Measurements from ENCODE around the gene DAB2IP. TPM values are rescaled to one million over a fixed set of nuclear protein-coding genes. Genes with fewer than 3 reads are reported as not detected.

Gene DAB2IP
- total RNA-seq, 1 experiment from 2014 or later, result 31.0 TPM

DNA sequence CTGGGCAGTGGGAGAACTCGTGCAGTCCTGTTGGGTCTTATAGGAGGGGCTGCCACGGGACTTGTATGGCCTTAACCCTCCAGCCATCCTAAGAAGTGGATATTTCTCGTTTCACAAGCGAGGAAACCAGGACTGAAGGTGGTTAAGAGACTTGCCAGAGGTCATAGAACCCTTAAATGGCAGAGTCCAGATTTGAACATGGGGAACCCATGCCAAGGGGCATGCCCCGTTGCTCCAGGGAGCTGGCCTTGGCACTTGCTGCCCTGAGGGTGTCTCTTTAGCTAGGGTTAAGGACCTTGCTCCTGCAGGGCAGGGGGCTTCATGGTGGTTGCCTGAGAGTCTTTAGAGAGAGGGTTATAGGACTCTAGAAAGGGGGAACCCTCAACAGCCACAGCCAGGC, 63.4 kb downstream of the DAB2IP start (continued):
- TF ChIP-seq, protein P1, sequence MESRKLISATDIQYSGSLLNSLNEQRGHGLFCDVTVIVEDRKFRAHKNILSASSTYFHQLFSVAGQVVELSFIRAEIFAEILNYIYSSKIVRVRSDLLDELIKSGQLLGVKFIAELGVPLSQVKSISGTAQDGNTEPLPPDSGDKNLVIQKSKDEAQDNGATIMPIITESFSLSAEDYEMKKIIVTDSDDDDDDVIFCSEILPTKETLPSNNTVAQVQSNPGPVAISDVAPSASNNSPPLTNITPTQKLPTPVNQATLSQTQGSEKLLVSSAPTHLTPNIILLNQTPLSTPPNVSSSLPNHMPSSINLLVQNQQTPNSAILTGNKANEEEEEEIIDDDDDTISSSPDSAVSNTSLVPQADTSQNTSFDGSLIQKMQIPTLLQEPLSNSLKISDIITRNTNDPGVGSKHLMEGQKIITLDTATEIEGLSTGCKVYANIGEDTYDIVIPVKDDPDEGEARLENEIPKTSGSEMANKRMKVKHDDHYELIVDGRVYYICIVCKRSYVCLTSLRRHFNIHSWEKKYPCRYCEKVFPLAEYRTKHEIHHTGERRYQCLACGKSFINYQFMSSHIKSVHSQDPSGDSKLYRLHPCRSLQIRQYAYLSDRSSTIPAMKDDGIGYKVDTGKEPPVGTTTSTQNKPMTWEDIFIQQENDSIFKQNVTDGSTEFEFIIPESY (IDR thresholded peaks at IDR 0.05; ENCODE audit: extremely low read depth, insufficient replicate concordance, low read length), result no peak
- TF ChIP-seq POLR2A (IDR thresholded peaks at IDR 0.05; ENCODE audit: borderline replicate concordance, extremely low read depth, insufficient read depth, insufficient read length) (no peak), EZH2 (IDR thresholded peaks at IDR 0.05) (no peak)

DNA sequence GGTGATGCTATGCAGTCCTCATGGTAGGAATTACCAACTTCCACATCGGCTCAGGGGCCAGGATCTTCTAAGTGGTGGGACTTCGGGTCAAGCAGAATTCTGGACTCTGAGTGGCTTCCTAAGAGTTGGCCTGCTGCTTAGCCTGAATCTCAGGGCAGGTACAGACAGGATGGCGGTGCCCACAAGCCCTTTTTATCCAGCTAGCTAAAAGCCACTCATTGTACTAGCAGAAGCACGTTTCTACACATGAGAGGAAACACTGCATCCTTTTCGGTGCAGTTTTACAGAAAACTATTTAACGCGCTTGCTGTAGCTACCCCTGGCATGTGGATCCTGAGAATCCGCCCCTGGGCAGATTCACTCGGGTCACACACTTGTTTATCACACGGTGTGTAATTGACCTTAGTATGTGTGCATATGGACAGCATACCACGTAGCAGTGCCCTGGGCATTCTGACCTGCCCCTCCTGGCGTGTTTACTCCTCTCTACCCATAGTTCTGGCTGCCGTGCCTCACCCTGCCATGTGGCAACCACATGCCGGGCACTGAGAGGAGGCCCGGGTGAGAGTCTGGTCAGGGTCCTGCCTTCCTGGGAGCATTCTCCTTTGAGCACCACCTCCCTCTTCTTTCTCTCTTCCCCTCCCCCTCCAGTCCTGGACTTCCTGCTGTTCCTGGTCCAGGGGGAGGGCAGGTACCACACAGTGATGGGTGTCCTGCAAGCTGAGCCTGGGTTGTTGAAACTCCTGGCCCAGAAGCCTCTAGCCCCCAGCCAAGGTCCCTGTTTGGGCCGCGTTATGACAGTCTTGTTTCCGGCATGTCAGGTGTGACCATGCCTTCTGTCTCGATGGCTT, 65.9 kb downstream of the DAB2IP start:
- Histone ChIP-seq H4K20me1 (ENCODE audit: insufficient read depth) (no peaks in the 10 kb centered on the region), H3K79me2 (ENCODE audit: insufficient read depth, low read length) (peaks cover 12% of the 10 kb centered on the region; the same call in 1 of the 2 replicates), H2AFZ (ENCODE audit: low read depth, low read length, poor library complexity, severe bottlenecking) (no peak overlapping the region), H3K4me2 (ENCODE audit: low read length) (no peak overlapping the region), H3K36me3 (ENCODE audit: control insufficient read depth in 1 of 2, insufficient read depth in 2 of 2, low read length in 2 of 2) (no peaks in the 10 kb centered on the region), H3K4me3 (replicated peaks in 1 of 2; ENCODE audit: low read depth in 1 of 2, low read length in 2 of 2) (no peak overlapping the region), H3K27ac (ENCODE audit: low read depth, low read length) (no peak overlapping the region), H3K4me1 (ENCODE audit: control insufficient read depth in 1 of 2, insufficient read depth in 2 of 2, low read length in 2 of 2) (peaks cover 26 to 42% of the 10 kb centered on the region in 2 experiments), H3K27me3 (ENCODE audit: insufficient read depth, low read length) (no peaks in the 10 kb centered on the region), H3K9me3 (ENCODE audit: control insufficient read depth in 1 of 2, insufficient read depth in 1 of 2, low read depth in 1 of 2, low read length in 2 of 2) (no peaks in the 10 kb centered on the region), H3K9me2 (ENCODE audit: insufficient read depth) (no peaks in the 10 kb centered on the region), H3K9ac (ENCODE audit: low read length) (no peak overlapping the region)
- DNase-seq (ENCODE audit: low read depth, low spot score), result no peak
- ChIA-PET CTCF (no interaction called here), POLR2A (no interaction called here), RAD21 (ENCODE audit: low non-redundant PET in 1 of 2, low total read pairs in 2 of 2, uncharacterized antibody in 2 of 2, unreplicated experiment in 2 of 2) (no interaction called here)
- intact Hi-C loops (cut with micrococcal nuclease), result no loop called here
- ATAC-seq, result no peak
- TF ChIP-seq EZH2 (IDR thresholded peaks at IDR 0.05), result no peak
- TF ChIP-seq SRF (IDR thresholded peaks at IDR 0.05; ENCODE audit: low read depth), result no peak
- no peak for TF ChIP-seq FOSL1 (IDR thresholded peaks at IDR 0.05; ENCODE audit: low read depth)
- TF ChIP-seq JUND (IDR thresholded peaks at IDR 0.05), result no peak
- no peak for TF ChIP-seq CBX3 (IDR thresholded peaks at IDR 0.05; ENCODE audit: low read depth)
- TF ChIP-seq RAD21 (IDR thresholded peaks at IDR 0.05; ENCODE audit: low read depth), result no peak
- no peak for TF ChIP-seq EGR1 (IDR thresholded peaks at IDR 0.05; ENCODE audit: low read depth)
- TF ChIP-seq ELF1 (IDR thresholded peaks at IDR 0.05; ENCODE audit: borderline replicate concordance, low read depth), result no peak
- TF ChIP-seq, protein P2, sequence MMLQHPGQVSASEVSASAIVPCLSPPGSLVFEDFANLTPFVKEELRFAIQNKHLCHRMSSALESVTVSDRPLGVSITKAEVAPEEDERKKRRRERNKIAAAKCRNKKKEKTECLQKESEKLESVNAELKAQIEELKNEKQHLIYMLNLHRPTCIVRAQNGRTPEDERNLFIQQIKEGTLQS (IDR thresholded peaks at IDR 0.05), result no peak
- TF ChIP-seq EZH2phosphoT487 (IDR thresholded peaks at IDR 0.05; ENCODE audit: borderline replicate concordance), result no peak
- no peak for TF ChIP-seq POLR2A (IDR thresholded peaks at IDR 0.05; ENCODE audit: borderline replicate concordance, extremely low read depth, insufficient read depth, insufficient read length)
- TF ChIP-seq SP1 (IDR thresholded peaks at IDR 0.05; ENCODE audit: low read depth), result no peak
- BruUV-seq (replicated peaks), result no TSS peak

All from HCT116 (cell line).